ENCODE data around the gene LAMP1.
"Not testable (repeated sequence)": the region's sequence is repeated elsewhere in the genome, so short reads cannot be mapped to it uniquely, and the experiment has no call there.

The LAMP1 gene

DNA sequence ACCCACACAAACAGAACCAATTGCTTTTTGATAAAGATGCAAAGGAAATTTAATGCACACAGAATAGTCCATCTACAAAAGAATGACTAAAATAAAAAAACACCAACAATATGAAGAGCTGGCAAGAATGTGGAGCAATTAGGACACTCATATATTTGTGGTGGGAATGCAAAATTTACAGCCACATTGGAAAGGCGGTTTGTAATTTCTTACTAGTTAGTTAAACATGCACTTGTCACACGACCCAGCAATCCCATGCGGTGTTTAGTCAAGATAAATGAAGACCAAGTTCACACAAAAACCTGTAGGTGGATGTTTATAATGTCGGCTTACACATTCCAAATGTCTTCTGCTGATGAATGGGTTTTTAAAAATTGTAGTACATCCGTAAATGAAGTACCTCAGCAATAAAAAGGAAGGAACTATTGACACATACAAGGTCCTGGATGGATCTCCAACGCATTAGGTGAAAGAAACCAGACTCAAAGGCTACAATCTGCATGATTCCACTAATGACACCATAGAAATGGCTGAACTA is 61.7 kb downstream of the LAMP1 start:
- DNase-seq: no peak

DNA sequence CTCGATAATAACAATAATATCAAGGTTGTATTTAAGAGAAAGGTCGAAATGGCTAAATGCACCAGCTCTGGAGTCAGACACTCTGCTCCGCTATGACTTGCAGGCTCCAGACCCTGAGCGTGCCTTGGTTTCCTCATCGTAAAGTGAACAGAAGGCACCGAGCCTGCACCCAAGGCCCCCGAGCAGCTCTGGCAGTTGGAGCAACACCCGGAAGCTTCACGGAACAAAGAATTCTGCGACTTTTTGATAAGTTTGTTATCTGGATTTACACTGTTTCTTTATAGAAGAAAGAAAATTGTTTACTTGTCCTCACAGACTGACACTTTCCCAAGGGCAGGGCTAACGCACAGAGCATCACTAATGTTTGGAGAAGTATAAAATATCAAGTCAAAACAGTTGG is 62.5 kb downstream of the LAMP1 start:
- DNase-seq: no peak

DNA sequence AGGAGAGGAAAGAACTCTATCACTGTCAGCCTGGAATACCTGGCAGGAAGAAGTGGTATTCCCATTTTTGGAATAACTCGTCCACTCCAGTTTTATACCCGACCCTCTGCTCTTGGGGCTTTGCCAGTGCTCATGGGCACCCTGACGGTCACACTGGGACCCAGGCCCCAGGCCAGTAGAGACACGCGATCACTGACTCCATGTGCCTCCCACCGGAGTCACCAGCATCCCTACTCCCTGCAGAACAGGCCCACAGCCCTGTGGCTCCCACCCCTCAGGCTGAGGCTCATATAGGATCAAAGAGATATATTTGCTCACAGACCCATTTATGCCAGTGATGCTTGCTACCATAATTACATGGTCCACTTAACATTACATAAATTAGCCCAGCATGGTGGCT is 63.4 kb downstream of the LAMP1 start:
- no peak for DNase-seq

DNA sequence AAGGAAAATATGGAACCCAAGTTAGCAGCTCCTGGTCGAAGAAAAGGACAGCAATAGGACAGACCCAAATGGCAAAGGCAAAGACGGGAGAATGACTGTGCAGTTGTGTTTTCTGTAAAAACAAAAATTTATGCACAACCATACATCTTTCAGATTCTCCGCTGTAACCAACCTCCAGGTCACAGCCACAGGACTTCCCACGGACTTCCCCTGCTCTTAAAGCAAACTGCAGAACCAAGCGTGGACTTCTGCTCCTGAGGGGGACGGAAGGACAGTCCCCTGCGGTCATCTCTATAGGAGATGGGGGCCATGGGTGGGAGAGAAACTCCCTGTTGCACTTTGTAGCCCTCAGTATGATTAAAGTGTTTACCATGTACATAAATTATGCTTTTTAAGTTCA is 64.4 kb downstream of the LAMP1 start:
- no peak for DNase-seq

DNA sequence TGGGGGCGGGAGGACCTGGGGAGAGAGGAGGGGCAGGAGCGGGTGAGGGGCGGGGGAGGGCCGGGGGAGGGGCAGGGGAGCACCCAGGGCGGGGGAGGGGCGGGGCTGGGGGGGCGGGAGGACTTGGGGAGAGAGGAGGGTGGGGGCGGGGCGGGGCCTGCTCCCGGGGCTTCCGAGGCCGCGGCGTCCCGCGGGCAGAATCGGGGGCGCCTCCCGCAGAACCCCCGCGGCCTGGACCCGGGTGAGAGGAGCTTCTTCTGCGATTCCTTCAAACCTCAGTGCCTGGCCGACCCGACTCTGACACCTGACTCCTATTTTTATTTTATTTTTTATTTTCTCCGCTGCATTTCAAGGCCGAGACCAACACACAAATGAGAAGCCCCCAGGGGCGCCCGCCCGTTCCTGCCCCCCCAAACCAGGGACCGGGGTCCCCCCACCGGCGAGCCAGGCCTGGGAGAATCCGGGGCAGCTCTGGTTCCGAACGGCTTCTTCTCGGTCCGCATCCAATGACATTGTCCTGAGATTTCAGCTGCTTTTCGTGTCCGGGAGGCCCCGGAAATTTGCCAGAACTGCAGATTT is 67.4 kb downstream of the LAMP1 start:
- DNase-seq: no peak

DNA sequence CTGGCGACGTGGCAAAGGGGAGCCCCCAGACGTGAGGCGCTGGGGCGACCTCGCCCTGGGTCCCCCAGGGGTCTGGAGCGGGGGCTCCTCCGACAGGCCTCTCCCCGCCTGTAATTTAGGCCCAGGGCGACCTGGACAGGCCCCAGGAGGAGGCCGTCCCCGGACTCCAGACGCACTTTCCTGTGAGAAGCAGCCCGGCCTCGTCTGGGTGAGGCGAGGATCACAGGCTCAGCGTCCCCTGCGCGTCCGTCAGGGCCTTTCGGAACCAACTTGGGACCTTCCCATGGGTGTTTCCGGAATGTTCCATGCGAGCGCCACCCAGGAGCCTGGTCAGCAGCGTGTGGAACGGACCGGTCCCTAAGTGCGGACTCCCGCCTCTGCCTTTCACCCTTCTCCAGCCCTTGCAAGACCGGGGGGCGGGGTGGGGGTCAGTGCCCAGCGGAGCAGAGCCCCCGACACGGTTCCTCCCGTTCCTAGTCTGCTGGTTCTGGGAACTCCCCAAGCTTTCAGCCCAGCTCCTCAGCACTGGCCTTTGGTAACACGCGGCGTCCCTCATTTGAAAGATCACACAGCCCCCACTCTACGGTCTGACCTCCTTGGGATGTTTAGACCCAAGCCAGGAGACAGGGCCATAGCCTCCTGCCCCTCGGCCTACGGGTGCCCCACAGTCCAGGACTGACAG is 68.0 kb downstream of the LAMP1 start:
- no peak for DNase-seq

DNA sequence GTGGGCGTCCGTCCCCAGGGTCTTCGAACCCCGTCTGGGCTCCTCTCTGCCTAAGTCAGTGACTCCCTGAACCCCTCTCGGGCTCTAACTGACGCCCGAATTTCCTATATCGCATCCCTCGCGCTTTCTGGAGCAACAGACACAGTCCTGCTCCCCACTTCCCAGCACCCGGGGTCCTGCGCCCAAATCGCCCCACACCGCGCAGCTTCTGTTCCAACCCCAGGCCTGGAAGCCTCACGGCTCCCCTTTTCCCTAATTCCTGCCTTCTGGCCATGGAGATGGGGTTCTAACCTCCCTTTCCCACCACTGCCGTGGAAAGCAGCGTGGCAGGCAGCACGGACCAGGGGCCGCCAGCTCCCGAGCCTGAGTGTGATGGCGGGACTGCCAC is 68.5 kb downstream of the LAMP1 start:
- no peak for DNase-seq

DNA sequence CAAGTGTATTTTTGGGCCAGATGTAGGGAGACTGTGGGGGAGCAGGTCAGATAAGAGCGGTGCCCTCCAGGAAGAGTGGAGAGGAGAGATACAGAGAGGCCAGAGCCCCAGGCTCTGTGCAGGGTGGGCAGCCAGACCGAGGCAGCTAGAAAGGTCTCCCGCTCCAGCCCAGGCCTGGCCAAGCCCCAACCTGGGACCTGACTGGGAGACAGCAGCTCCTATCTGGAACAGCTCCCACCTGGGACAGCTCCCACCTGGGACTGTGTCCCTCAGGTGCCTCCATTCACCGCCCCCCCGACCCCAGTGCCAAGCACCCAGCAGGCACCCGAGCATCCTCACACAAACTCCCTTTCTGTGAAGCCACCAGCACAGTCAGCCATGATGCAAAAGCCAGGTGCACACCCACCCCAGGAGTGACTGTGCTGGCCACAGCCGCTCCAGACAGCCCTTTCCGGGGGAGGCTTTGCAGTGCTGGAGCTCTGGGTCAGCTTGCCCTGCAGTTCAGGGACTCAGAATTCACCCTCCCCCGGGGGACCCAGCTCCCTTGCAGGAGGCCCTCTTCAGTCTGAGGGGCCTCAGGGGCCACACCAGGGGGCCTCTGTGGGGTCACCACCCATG is 69.0 kb downstream of the LAMP1 start:
- no peak for DNase-seq

DNA sequence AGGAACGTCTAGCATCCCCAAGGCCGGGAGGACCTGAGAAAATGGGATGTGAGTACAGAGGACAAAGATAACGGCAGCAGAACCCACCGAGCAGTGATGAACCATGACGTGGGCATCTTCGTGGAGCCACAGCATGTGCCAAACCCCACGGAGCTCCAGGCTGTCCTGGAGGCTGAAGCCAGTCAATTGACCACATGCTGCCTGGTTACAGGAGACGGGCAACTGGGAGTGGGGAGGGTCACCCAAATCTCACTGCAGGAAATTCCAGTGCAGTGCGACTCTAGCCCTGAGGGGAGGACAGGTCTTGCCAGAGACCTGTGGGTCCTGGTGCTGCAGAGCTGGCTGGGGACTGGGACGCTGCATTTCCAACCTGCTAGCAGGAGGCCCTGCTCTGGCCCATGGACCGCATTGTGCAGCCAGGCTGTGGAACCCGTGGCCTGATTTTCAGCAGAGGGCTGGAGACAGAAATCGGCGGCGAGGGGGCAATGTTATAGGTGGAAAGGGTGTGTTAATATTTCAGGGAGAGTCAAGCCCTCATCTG is 70.1 kb downstream of the LAMP1 start:
- DNase-seq: no peak

DNA sequence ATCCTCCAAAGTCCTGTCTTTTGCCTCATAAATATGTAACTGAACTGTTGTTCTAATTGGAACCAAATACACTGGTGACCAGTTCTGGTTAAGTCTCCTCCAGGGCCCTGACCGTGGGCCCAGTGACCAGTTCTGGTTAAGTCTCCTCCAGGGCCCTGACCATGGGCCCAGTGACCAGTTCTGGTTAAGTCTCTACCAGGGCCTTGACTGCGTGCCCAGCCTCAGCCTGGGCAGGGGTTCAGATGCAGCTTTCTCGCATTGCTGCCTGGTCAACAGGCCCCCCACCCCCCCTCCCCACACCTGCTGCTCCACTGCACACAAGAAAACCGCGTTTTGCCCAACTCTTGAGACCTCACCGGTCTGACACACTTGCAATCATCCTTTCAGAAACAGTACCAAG is 70.7 kb downstream of the LAMP1 start:
- no peak for DNase-seq

DNA sequence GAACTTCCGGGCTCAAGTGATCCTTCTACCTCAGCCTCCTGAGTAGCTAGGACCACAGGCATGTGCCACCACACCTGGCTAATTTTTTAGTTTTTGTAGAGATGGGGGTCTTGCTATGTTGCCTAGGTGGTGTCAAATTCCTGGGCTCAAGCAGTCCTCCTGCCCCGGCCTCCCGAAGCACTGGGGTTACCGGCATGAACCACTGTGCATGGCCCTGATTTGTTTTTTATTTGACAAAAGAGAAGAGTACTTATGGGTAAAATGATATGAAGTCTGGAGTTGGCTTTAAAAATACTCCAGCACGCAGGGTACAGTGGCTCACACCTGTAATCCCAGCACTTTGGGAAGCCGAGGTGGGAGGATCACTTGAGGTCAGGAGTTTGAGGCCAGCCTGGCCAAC is 71.3 kb downstream of the LAMP1 start:
- not testable (repeated sequence) for DNase-seq

DNA sequence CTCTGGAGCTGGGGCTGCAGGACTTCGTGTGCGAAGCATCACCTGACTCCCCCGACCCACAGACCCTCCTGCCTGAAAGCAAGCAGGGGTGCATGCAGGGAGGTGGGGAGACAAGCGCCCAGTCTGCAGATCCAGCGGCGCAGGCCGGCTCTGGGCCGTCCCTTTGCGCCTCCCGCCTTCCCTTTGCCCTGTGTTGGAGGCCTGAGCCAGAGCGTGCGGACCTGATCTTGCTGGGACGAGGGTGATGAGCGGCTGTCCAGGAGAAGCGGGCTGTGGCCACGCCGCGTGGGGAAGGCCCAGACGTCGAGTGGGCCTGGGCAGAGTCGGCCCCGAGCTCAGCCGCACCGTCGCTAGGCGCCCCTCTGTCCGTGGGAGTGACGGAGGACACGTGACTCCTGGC is 72.2 kb downstream of the LAMP1 start:
- no peak for DNase-seq

DNA sequence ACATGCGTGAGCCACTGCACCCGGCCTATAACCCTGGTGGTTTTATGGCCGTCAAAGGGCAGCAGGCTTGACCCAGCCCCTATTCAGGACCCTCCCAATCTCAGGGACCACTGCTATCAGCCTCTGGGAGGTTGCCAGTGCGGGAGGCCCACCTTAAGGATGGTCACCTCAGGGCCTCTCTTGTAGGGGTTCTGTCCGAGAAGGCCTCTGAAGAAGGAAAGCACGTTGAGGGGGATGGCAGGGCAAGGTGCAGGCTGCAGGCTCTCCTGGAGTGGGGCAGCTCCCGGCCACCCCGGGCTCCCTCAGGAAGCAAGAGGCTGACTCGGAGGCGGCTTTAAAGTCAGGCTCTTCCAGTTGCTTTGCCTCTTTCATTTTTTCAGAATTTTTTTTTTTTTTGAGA is 72.8 kb downstream of the LAMP1 start:
- no peak for DNase-seq

DNA sequence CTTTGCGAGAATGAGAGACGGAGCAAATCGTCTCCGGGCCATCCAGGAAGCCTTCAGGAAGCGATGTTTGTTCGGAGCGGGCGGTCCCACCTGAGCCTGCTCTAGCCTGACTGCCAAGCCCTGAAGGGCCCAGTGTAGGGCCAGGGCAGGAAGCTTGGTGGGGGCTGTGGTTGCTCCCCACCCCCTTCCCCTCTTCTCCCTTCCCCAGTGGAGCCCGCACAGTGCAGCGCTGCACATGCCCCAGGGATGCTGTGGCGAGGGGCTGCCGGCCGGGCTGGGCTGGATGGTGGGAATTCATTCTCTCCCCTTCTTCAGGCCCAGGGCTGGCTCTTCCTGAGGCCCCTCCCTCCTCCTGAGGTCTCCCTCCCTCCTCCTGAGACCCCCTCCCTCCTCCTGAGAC is 74.0 kb downstream of the LAMP1 start:
- no peak for DNase-seq

DNA sequence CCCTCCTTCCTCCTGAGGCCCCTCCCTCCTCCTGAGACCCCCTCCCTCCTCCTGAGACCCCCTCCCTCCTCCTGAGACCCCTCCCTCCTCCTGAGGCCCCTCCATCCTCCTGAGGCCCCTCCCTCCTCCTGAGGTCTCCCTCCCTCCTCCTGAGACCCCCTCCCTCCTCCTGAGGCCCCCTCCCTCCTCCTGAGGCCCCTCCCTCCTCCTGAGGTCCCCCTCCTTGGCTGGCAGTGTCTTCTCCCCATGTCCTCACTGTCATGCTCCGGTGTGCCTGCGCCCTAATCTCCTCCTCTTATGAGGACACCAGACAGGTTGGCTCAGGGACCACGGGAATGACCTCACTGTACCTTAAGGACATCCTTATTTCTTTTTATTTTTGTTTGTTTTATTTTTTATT is 74.7 kb downstream of the LAMP1 start:
- DNase-seq: not testable (repeated sequence)
